Endothelial cell (in vitro differentiated cells): ENCODE results near the gene KLK13. TPM values are rescaled to one million over a fixed set of nuclear protein-coding genes. Genes with fewer than 3 reads are reported as not detected.

ENCODE experiments used
- DNase-seq: peaks from one replicate; pipeline ENCODE4 v3.0.0; 2021; ENCODE audit warnings: low spot score
- H3K27ac Mint-ChIP-seq: one replicate; pipeline ENCODE4 v1.8.0; 2021; ENCODE audit warnings: mixed read lengths, inconsistent platforms; ENCODE audit not compliant: unreplicated experiment
- H3K27me3 Mint-ChIP-seq: one replicate; pipeline ENCODE4 v1.8.0; 2021; ENCODE audit warnings: mild to moderate bottlenecking, moderate library complexity, mixed read lengths, inconsistent platforms; ENCODE audit not compliant: unreplicated experiment
- H3K36me3 Mint-ChIP-seq: one replicate; pipeline ENCODE4 v1.8.0; 2021; ENCODE audit warnings: mild to moderate bottlenecking, low read depth, mixed read lengths, inconsistent platforms; ENCODE audit not compliant: unreplicated experiment
- H3K4me1 Mint-ChIP-seq: one replicate; pipeline ENCODE4 v1.8.0; 2021; ENCODE audit warnings: mild to moderate bottlenecking, mixed read lengths, inconsistent platforms; ENCODE audit not compliant: unreplicated experiment
- H3K4me3 Mint-ChIP-seq: one replicate; pipeline ENCODE4 v1.8.0; 2021; ENCODE audit warnings: mild to moderate bottlenecking, mixed read lengths, inconsistent platforms; ENCODE audit not compliant: unreplicated experiment
- H3K9me3 Mint-ChIP-seq: one replicate; pipeline ENCODE4 v1.8.0; 2021; ENCODE audit warnings: mixed read lengths, inconsistent platforms; ENCODE audit not compliant: unreplicated experiment
- CTCF ChIP-seq: fragments of 200-600 bp; sonication (generic); IDR thresholded peaks from one replicate; pipeline ENCODE4 v1.5.0; 2021; ENCODE audit warnings: antibody characterized with exemption; ENCODE audit not compliant: unreplicated experiment
- total RNA-seq: library from RNA; stranded (reverse); fragmentation: NEBNext Ultra II Directional; extraction: Animal tissue kit (Norgen Biotek cat#: 25700); gene quantifications from one replicate; pipeline ENCODE4 v1.2.1, GENCODE V29; 2021; ENCODE audit not compliant: unreplicated experiment

Gene KLK13
- total RNA-seq, 1 donor from 2014 or later, result 0.67 TPM

- Mint-ChIP-seq H3K36me3 (no peaks in the 10 kb centered on the region), H3K4me1 (no peaks in the 10 kb centered on the region), H3K27ac (no peak overlapping the region), H3K27me3 (peaks cover 3% of the 10 kb centered on the region), H3K9me3 (no peaks in the 10 kb centered on the region), H3K4me3 (no peak overlapping the region)
- DNase-seq, result no peak
- no peak for TF ChIP-seq CTCF
Measured at GRCh38 chr19:51075998-51076397, 11.1 kb upstream of the KLK13 start.

- TF ChIP-seq CTCF, result no peak
- H3K9me3 Mint-ChIP-seq, result no peaks in the 10 kb centered on the region
- H3K27me3 Mint-ChIP-seq, result peaks cover 3% of the 10 kb centered on the region
- H3K27ac Mint-ChIP-seq, result no peak overlapping the region
- no peak for DNase-seq
- no peaks in the 10 kb centered on the region for H3K36me3 Mint-ChIP-seq
- peaks cover under 1% of the 10 kb centered on the region for H3K4me1 Mint-ChIP-seq
- no peak overlapping the region for H3K4me3 Mint-ChIP-seq
Measured at GRCh38 chr19:51071095-51071405, 6.2 kb upstream of the KLK13 start.

GRCh38 chr19:51070334-51071094, 5.6 kb upstream of the KLK13 start:
- no peak for DNase-seq
- H3K4me3 Mint-ChIP-seq, result no peak overlapping the region
- H3K27ac Mint-ChIP-seq, result no peak overlapping the region
- no peak for TF ChIP-seq CTCF
- H3K27me3 Mint-ChIP-seq, result peaks cover 3% of the 10 kb centered on the region
- H3K36me3 Mint-ChIP-seq, result no peaks in the 10 kb centered on the region
- peaks cover 3% of the 10 kb centered on the region for H3K4me1 Mint-ChIP-seq
- no peaks in the 10 kb centered on the region for H3K9me3 Mint-ChIP-seq

DNA sequence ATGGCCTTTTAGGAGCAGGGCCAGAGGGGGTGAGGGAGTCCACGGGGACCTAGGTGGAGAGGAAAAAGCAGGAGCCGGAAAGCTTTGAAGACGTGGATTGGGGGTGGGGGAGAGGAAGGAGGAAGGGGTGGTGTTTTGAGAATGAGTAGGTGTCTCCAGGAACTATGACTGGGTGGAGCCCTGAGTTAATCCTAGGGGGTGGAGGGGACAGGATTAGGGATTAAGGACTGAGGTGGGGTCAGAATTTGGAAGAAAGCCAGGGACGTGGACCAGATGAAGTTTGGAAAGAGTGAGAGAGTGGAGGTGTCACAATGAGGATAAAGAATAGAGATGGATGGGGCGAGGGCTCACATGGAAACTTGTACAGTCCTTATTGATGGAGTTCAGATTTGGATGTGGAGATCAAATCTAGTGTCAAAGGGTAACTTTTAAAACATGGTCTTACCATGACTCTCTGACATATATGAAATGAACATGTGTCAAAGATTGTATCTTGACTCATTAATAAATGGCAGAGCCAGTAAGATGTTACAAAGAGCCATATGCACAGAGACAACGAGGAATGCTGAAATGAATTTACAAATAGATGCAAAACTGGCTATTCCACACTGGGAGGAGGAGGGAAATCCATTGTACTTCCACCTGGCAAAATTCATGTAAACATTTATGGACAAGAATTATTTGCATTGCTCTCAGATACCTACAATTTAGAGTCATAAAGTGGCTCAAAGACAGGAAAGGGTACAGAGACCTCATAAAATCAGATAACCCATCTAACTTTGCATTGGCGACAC, 1.7 kb upstream of the KLK13 start:
- peaks cover 3% of the 10 kb centered on the region for H3K4me1 Mint-ChIP-seq

More for the DNA sequence above, 1.7 kb upstream of the KLK13 start:
- DNase-seq, result no peak
- Mint-ChIP-seq H3K4me3 (no peak overlapping the region), H3K36me3 (no peaks in the 10 kb centered on the region), H3K27me3 (peaks cover 5% of the 10 kb centered on the region), H3K9me3 (no peaks in the 10 kb centered on the region), H3K27ac (no peak overlapping the region)
- no peak for TF ChIP-seq CTCF
